ENCODE results near the gene TMEM169.

DNA sequence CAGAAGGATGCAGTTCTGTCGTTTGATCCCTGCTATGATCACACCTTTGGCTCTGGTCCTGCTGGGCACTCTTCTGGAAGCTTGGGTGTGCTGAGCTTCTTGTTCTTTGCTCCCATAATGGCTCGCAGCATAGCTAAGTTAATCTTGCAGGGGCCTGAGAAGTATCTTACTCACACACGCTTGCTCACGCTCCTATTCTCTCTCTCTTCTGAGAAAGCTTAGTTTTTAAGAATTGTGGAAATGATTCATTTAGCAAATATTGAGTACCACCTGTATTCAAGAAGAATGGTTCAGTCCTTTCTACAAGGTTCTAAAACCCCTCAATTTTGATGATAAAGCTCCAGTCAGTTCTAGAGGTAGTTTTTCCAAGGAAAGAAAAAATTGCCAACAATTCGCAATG is 68.0 kb downstream of the TMEM169 start:
- TF ChIP-seq, protein P1, sequence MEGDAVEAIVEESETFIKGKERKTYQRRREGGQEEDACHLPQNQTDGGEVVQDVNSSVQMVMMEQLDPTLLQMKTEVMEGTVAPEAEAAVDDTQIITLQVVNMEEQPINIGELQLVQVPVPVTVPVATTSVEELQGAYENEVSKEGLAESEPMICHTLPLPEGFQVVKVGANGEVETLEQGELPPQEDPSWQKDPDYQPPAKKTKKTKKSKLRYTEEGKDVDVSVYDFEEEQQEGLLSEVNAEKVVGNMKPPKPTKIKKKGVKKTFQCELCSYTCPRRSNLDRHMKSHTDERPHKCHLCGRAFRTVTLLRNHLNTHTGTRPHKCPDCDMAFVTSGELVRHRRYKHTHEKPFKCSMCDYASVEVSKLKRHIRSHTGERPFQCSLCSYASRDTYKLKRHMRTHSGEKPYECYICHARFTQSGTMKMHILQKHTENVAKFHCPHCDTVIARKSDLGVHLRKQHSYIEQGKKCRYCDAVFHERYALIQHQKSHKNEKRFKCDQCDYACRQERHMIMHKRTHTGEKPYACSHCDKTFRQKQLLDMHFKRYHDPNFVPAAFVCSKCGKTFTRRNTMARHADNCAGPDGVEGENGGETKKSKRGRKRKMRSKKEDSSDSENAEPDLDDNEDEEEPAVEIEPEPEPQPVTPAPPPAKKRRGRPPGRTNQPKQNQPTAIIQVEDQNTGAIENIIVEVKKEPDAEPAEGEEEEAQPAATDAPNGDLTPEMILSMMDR (IDR thresholded peaks at IDR 0.05; ENCODE audit: low read depth, low read length, missing input control): no peak
- no peak for TF ChIP-seq GABPA (IDR thresholded peaks at IDR 0.05 in 1 of 2, conservative IDR thresholded peaks at IDR 0.05 in 1 of 2)
- TF ChIP-seq TAF1 (conservative IDR thresholded peaks at IDR 0.05): no peak
- TF ChIP-seq, protein P2, sequence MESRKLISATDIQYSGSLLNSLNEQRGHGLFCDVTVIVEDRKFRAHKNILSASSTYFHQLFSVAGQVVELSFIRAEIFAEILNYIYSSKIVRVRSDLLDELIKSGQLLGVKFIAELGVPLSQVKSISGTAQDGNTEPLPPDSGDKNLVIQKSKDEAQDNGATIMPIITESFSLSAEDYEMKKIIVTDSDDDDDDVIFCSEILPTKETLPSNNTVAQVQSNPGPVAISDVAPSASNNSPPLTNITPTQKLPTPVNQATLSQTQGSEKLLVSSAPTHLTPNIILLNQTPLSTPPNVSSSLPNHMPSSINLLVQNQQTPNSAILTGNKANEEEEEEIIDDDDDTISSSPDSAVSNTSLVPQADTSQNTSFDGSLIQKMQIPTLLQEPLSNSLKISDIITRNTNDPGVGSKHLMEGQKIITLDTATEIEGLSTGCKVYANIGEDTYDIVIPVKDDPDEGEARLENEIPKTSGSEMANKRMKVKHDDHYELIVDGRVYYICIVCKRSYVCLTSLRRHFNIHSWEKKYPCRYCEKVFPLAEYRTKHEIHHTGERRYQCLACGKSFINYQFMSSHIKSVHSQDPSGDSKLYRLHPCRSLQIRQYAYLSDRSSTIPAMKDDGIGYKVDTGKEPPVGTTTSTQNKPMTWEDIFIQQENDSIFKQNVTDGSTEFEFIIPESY (IDR thresholded peaks at IDR 0.05): no peak
- no peak for TF ChIP-seq JUND (IDR thresholded peaks at IDR 0.05)
- TF ChIP-seq, protein P3, sequence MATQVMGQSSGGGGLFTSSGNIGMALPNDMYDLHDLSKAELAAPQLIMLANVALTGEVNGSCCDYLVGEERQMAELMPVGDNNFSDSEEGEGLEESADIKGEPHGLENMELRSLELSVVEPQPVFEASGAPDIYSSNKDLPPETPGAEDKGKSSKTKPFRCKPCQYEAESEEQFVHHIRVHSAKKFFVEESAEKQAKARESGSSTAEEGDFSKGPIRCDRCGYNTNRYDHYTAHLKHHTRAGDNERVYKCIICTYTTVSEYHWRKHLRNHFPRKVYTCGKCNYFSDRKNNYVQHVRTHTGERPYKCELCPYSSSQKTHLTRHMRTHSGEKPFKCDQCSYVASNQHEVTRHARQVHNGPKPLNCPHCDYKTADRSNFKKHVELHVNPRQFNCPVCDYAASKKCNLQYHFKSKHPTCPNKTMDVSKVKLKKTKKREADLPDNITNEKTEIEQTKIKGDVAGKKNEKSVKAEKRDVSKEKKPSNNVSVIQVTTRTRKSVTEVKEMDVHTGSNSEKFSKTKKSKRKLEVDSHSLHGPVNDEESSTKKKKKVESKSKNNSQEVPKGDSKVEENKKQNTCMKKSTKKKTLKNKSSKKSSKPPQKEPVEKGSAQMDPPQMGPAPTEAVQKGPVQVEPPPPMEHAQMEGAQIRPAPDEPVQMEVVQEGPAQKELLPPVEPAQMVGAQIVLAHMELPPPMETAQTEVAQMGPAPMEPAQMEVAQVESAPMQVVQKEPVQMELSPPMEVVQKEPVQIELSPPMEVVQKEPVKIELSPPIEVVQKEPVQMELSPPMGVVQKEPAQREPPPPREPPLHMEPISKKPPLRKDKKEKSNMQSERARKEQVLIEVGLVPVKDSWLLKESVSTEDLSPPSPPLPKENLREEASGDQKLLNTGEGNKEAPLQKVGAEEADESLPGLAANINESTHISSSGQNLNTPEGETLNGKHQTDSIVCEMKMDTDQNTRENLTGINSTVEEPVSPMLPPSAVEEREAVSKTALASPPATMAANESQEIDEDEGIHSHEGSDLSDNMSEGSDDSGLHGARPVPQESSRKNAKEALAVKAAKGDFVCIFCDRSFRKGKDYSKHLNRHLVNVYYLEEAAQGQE (IDR thresholded peaks at IDR 0.05): no peak
- TF ChIP-seq, protein P4, sequence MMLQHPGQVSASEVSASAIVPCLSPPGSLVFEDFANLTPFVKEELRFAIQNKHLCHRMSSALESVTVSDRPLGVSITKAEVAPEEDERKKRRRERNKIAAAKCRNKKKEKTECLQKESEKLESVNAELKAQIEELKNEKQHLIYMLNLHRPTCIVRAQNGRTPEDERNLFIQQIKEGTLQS (IDR thresholded peaks at IDR 0.05): no peak
- TF ChIP-seq RAD21 (IDR thresholded peaks at IDR 0.05): no peak
